Fibroblast of mammary gland (primary cell): ENCODE measurements around the gene WEE2.
A peak's percentile ranks its signal among the peaks of the same experiment; 100 is the strongest.

ENCODE experiments used
- DNase-seq: peaks from one replicate; pipeline ENCODE4 v3.0.0-alpha.2; 2010; ENCODE audit warnings: low read depth
- H3K4me3 ChIP-seq: 2 replicates; pipeline ENCODE4 v1.5.1; 2011; ENCODE audit warnings: low read depth, mild to moderate bottlenecking, low read length, moderate library complexity; ENCODE audit not compliant: control insufficient read depth
- CTCF ChIP-seq: conservative IDR thresholded peaks from 2 replicates; pipeline ENCODE4 v1.5.1; 2011; ENCODE audit warnings: low read depth, low read length, inconsistent platforms; ENCODE audit not compliant: control insufficient read depth, insufficient read depth

WEE2 gene

GRCh38 chr7:141715794-141716689 lies 7.9 kb downstream of the WEE2 start:
- TF ChIP-seq CTCF = no peak
- H3K4me3 ChIP-seq = no peak overlapping the region
- DNase-seq = no peak

- H3K4me3 ChIP-seq = no peak overlapping the region
- no peak for DNase-seq
- TF ChIP-seq CTCF = no peak
Observed at GRCh38 chr7:141717450-141717849, 9.3 kb downstream of the WEE2 start.

GRCh38 chr7:141722529-141722928 lies 14.4 kb downstream of the WEE2 start:
- no peak overlapping the region for H3K4me3 ChIP-seq
- TF ChIP-seq CTCF = no peak
- DNase-seq = no peak

- DNase-seq = no peak
- no peak overlapping the region for H3K4me3 ChIP-seq
- TF ChIP-seq CTCF = no peak
Observed at GRCh38 chr7:141729020-141729419, 20.9 kb downstream of the WEE2 start.

GRCh38 chr7:141731476-141732149 lies 23.5 kb downstream of the WEE2 start:
- no peak overlapping the region for H3K4me3 ChIP-seq
- DNase-seq = no peak
- TF ChIP-seq CTCF = no peak

- no peak for TF ChIP-seq CTCF
- peak overlapping the region; percentile 87 for H3K4me3 ChIP-seq
- DNase-seq = peak; percentile 52
Observed at GRCh38 chr7:141737118-141737835, 29.1 kb downstream of the WEE2 start.
